SU-DHL-6 (cell line): ENCODE measurements around the gene ROCK2.
"Not testable (repeated sequence)": the region's sequence is repeated elsewhere in the genome, so short reads cannot be mapped to it uniquely, and the experiment has no call there.

ENCODE experiments used
- H2AFZ ChIP-seq: fragments of 200-600 bp; sonication (generic); 2 replicates; pipeline ENCODE4 v1.6.1; 2014; ENCODE audit warnings: low read depth, mild to moderate bottlenecking, moderate library complexity, mixed read lengths, antibody characterized with exemption, low read length; ENCODE audit not compliant: severe bottlenecking
- H3F3A ChIP-seq: fragments of 200-600 bp; shearing (Covaris generic); 2 replicates; pipeline ENCODE4 v1.6.0; 2016; ENCODE audit warnings: antibody characterized with exemption, mild to moderate bottlenecking; ENCODE audit not compliant: insufficient read depth
- H3K27ac ChIP-seq: fragments of 200-600 bp; sonication (generic); 2 replicates; pipeline ENCODE4 v1.5.1; 2016; ENCODE audit warnings: low read depth, mild to moderate bottlenecking, low read length, moderate library complexity, mixed read lengths
- H3K27me3 ChIP-seq: fragments of 200-600 bp; sonication (generic), shearing (Covaris generic); 2 replicates; pipeline ENCODE4 v1.6.0; 2014; ENCODE audit warnings: mild to moderate bottlenecking, low read length
- H3K36me3 ChIP-seq: fragments of 200-600 bp; sonication (generic); 2 replicates; pipeline ENCODE4 v1.6.1; 2014; ENCODE audit warnings: mild to moderate bottlenecking, low read length, mixed read lengths
- H3K4me2 ChIP-seq: fragments of 300-600, 200-600 bp; shearing (Covaris generic), sonication (generic); 2 replicates; pipeline ENCODE4 v1.6.0; 2014; ENCODE audit warnings: low read length, low read depth, mild to moderate bottlenecking; ENCODE audit not compliant: poor library complexity, severe bottlenecking
- H3K4me3 ChIP-seq: fragments of 200-600 bp; sonication (generic); 2 replicates; pipeline ENCODE4 v1.5.1; 2014; ENCODE audit warnings: antibody characterized with exemption, low read length, mild to moderate bottlenecking, mixed read lengths; ENCODE audit not compliant: insufficient read depth, poor library complexity, severe bottlenecking
- H3K79me2 ChIP-seq: fragments of 200-600 bp; sonication (generic); 2 replicates; pipeline ENCODE4 v1.6.1; 2014; ENCODE audit warnings: mild to moderate bottlenecking, low read length, moderate library complexity; ENCODE audit not compliant: insufficient read depth
- H3K9ac ChIP-seq: fragments of 200-600 bp; sonication (generic); 2 replicates; pipeline ENCODE4 v1.7.0; 2014; ENCODE audit warnings: mild to moderate bottlenecking, low read length
- H3K9me2 ChIP-seq: fragments of 200-600 bp; sonication (generic); replicated peaks from 2 replicates; pipeline ENCODE4 v1.6.1; 2014; ENCODE audit warnings: low read length; ENCODE audit not compliant: insufficient read depth
- H3K9me3 ChIP-seq: fragments of 200-600 bp; sonication (generic); 2 replicates; pipeline ENCODE4 v1.6.1; 2014; ENCODE audit warnings: low read length, mixed read lengths; ENCODE audit not compliant: insufficient read depth
- H4K20me1 ChIP-seq: fragments of 200-600 bp; sonication (generic); 2 replicates; pipeline ENCODE4 v1.6.1; 2014; ENCODE audit warnings: low read depth, mild to moderate bottlenecking, antibody characterized with exemption, low read length, moderate library complexity, mixed read lengths
- CTCF ChIP-seq: fragments of 200-600 bp; sonication (generic); IDR thresholded peaks from one replicate; pipeline ENCODE4 v1.5.1; 2017; ENCODE audit warnings: antibody characterized with exemption, mild to moderate bottlenecking, low read length, moderate library complexity; ENCODE audit not compliant: insufficient read depth, poor library complexity, severe bottlenecking
- EZH2phosphoT487 ChIP-seq: fragments of 200-600 bp; sonication (generic), shearing (Covaris generic); conservative IDR thresholded peaks from 2 replicates; pipeline ENCODE4 v1.6.1; 2018; ENCODE audit warnings: mild to moderate bottlenecking, antibody characterized with exemption, low read length, moderate library complexity, mixed read lengths

The ROCK2 gene

GRCh38 chr2:11169333-11169732, 175.1 kb downstream of the ROCK2 start:
- H3K4me3 ChIP-seq: no peak overlapping the region
- no peaks in the 10 kb centered on the region for H3K36me3 ChIP-seq
- no peak overlapping the region for H3K4me2 ChIP-seq
- no peak overlapping the region for H3K9ac ChIP-seq
- no peaks in the 10 kb centered on the region for H3K27me3 ChIP-seq
- no peaks in the 10 kb centered on the region for H3K79me2 ChIP-seq
- no peaks in the 10 kb centered on the region for H4K20me1 ChIP-seq
- TF ChIP-seq EZH2phosphoT487 (no peak), CTCF (no peak)
- H2AFZ ChIP-seq: no peak overlapping the region
- no peaks in the 10 kb centered on the region for H3F3A ChIP-seq
- H3K27ac ChIP-seq: no peak overlapping the region
- H3K9me3 ChIP-seq: no peaks in the 10 kb centered on the region
- H3K9me2 ChIP-seq: no peaks in the 10 kb centered on the region

GRCh38 chr2:11168488-11168887, 175.9 kb downstream of the ROCK2 start:
- TF ChIP-seq CTCF (no peak), EZH2phosphoT487 (no peak)
- Histone ChIP-seq H3K4me3 (no peak overlapping the region), H3K27me3 (no peaks in the 10 kb centered on the region), H3K79me2 (no peaks in the 10 kb centered on the region), H2AFZ (no peak overlapping the region), H3K36me3 (no peaks in the 10 kb centered on the region), H3K9ac (no peak overlapping the region), H3K27ac (no peak overlapping the region), H3F3A (no peaks in the 10 kb centered on the region), H3K9me2 (no peaks in the 10 kb centered on the region), H3K9me3 (no peaks in the 10 kb centered on the region), H3K4me2 (no peak overlapping the region), H4K20me1 (no peaks in the 10 kb centered on the region)

- Histone ChIP-seq H3K27me3 (no peaks in the 10 kb centered on the region), H3K9ac (no peak overlapping the region), H3K27ac (no peak overlapping the region), H3K4me3 (no peak overlapping the region), H3K79me2 (no peaks in the 10 kb centered on the region), H3F3A (no peaks in the 10 kb centered on the region), H3K4me2 (no peak overlapping the region), H3K9me2 (no peaks in the 10 kb centered on the region), H3K9me3 (no peaks in the 10 kb centered on the region), H3K36me3 (no peaks in the 10 kb centered on the region), H4K20me1 (no peaks in the 10 kb centered on the region), H2AFZ (no peak overlapping the region)
- TF ChIP-seq EZH2phosphoT487 (no peak), CTCF (no peak)
Observed at GRCh38 chr2:11166476-11166875, 178.0 kb downstream of the ROCK2 start.

GRCh38 chr2:11165046-11165445, 179.4 kb downstream of the ROCK2 start:
- H3K27ac ChIP-seq, H3K27me3 ChIP-seq: not testable (repeated sequence)

More at GRCh38 chr2:11165046-11165445, 179.4 kb downstream of the ROCK2 start:
- H3K79me2 ChIP-seq, H3K4me2 ChIP-seq, H3K36me3 ChIP-seq, H3K4me3 ChIP-seq, H3K9me2 ChIP-seq, H3F3A ChIP-seq, H3K9me3 ChIP-seq, H3K9ac ChIP-seq, H4K20me1 ChIP-seq, H2AFZ ChIP-seq: not testable (repeated sequence)
